Measurements from ENCODE around the gene BAG1.
A peak's percentile ranks its signal among the peaks of the same experiment; 100 is the strongest.

The BAG1 gene

DNA sequence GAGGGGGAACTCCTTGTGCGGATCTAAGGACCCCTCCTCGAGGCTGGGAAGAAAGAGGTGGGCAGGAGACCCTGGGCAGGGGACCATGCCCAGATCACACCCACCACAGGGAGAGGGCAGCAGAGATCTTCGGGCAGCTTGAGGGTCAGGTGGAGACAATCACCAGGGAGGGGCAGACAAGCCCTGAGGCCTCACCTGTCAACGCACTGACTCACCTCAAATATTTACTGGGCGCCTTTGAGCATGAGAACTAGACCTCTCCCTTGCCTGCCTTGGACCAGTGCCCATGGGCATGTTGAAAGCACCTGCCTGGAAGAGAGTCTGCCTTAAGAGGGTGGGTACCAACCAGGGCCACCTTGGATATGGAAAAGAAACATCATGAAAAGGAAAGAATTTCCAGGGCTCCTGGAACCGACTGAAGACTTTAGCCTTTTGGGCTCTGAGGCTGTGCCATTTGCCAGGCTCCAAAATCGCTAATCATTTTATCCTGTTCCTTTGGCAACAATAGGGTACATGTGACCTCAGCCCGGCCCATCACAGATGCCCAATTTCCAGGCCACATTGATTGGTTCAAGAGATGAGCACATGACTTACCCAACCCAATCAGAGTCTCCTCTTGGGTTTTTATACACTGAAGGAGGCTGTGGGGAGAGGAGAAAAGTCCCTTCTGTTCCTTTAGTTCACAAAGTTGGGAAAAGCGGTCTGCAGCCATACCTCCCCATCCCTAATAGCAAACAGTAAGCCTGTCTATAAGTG lies 35.0 kb downstream of the BAG1 start:
- no peak overlapping the region for H3K4me3 ChIP-seq (ENCODE audit: low read depth, low read length)
- TF ChIP-seq, protein P1, sequence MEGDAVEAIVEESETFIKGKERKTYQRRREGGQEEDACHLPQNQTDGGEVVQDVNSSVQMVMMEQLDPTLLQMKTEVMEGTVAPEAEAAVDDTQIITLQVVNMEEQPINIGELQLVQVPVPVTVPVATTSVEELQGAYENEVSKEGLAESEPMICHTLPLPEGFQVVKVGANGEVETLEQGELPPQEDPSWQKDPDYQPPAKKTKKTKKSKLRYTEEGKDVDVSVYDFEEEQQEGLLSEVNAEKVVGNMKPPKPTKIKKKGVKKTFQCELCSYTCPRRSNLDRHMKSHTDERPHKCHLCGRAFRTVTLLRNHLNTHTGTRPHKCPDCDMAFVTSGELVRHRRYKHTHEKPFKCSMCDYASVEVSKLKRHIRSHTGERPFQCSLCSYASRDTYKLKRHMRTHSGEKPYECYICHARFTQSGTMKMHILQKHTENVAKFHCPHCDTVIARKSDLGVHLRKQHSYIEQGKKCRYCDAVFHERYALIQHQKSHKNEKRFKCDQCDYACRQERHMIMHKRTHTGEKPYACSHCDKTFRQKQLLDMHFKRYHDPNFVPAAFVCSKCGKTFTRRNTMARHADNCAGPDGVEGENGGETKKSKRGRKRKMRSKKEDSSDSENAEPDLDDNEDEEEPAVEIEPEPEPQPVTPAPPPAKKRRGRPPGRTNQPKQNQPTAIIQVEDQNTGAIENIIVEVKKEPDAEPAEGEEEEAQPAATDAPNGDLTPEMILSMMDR (IDR thresholded peaks at IDR 0.05; ENCODE audit: control insufficient read depth, extremely low read depth, insufficient read depth), result peak; percentile 59
- DNase-seq (ENCODE audit: low read depth), result peak; percentile 79

DNA sequence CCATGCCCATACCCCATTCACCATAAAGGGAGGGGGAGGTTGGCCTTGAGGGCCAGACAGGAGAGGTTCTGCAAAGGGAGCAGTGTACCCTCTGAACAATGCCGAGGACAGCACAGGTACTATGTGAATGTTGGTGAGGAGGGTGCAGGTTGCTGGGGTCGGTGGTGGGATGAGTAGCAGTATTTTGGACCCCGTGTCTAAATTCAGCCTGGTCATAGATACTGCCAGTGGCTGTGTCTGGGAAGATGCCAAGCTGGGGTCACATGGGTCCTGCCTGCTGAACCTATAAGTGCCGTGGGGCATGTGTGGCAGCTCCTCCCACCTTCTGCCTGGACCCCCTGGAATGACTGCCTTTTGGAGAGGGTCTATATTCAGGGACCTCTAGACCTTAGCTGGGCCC lies 35.9 kb downstream of the BAG1 start:
- no peak for DNase-seq (ENCODE audit: low read depth)
- no peak overlapping the region for H3K4me3 ChIP-seq (ENCODE audit: low read depth, low read length)
- TF ChIP-seq, protein P1 (IDR thresholded peaks at IDR 0.05; ENCODE audit: control insufficient read depth, extremely low read depth, insufficient read depth), result no peak

DNA sequence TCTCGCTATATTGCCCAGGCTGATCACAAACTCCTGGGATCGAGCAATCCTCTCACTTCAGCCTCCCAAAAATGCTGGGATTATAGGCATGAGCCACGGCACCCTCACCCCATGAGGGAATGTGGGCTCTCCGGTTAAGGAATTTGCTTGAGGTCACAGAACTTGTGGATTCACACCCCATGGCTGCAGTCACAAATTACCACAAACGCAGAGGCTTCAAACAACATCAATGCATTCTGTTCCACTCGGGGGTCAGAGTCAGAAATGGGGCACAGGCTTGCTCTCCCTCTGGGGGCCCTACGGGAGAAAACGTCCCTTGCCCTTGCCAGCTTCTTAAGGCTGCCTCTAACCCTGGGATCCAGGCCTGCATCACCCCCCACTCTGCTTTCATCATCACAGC lies 36.8 kb downstream of the BAG1 start:
- DNase-seq (ENCODE audit: low read depth), result no peak
- TF ChIP-seq, protein P1 (IDR thresholded peaks at IDR 0.05; ENCODE audit: control insufficient read depth, extremely low read depth, insufficient read depth), result no peak

DNA sequence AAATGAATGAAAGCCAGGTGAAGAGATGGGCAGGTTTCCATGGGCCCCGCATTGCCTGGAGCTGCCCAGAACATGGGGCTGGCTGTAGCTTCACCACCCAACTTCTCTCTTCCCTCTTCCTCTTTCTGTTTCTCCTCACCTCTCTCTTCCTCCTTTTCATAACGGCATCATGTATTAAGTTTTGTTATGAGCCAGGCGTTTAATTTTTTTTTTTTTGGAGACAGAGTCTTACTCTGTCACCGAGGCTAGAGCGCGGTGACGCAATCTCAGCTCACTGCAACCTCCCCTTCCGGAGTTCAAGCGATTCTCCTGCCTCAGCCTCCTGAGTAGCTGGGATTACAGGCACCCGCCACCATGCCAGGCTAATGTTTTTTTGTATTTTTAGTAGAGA lies 37.5 kb downstream of the BAG1 start:
- TF ChIP-seq, protein P1 (IDR thresholded peaks at IDR 0.05; ENCODE audit: control insufficient read depth, extremely low read depth, insufficient read depth), result no peak
- no peak overlapping the region for H3K4me3 ChIP-seq (ENCODE audit: low read depth, low read length)
- DNase-seq (ENCODE audit: low read depth), result no peak

More for the DNA sequence above, 36.8 kb downstream of the BAG1 start:
- no peak overlapping the region for H3K4me3 ChIP-seq (ENCODE audit: low read depth, low read length)

DNA sequence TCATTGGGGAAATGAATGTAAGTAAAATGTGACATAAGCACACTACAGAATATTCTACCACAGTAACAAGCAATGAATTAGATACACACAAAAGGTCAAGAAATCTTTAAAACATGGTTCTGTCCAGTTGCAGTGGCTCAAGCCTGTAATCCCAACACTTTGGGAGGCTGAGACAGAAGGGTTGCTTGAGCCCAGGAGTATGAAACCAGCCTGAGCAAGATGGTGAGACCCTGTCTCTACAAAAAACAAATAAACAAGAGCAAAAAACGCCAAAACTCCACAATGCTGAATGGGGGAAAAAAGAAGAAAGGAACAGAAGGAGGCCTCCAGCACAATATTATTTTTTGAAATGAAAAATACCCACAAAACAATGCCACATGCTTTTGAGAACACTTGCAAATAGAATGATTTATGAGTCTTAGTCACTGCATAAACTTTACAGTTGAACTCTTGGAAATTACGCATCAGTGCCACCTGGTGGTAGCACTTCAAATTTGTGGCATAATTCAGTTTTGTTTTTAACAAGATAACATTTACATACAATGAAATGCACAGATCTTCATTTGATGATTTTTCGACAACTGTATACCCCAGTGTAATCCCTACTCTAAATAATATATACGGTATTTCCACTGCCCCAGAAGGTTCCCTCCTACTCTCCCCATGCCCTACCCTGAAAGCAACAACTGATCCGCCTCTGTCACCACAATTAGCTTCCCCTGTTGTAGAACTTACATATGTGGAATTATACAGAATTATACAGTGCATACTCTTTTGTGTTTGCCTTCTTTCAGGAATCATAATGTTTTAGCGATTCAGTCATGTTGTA lies 39.0 kb downstream of the BAG1 start:
- TF ChIP-seq, protein P1 (IDR thresholded peaks at IDR 0.05; ENCODE audit: control insufficient read depth, extremely low read depth, insufficient read depth), result peak; percentile 79
- peak; percentile 59 for DNase-seq (ENCODE audit: low read depth)
- H3K4me3 ChIP-seq (ENCODE audit: low read depth, low read length), result no peak overlapping the region

DNA sequence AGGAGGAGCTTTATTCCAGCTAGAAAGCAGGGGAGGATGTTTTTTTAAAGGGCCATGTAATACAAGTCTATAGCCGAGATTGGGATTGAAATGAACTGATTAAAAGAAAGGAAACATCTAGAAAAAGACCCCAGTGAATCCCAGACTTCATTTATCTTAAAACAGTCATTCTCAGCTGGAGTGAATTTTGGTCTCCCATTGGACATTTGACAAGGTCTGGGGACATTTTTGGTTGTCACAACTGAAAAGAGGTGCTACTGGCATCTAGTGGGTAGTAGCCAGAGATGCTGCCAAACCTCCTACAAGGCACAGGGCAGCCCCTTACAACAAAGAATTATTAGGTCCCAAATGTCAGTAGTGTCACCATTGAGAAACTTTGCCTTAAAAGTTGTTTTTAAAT lies 40.8 kb downstream of the BAG1 start:
- TF ChIP-seq, protein P1 (IDR thresholded peaks at IDR 0.05; ENCODE audit: control insufficient read depth, extremely low read depth, insufficient read depth), result no peak
- no peak overlapping the region for H3K4me3 ChIP-seq (ENCODE audit: low read depth, low read length)
- no peak for DNase-seq (ENCODE audit: low read depth)
